Astrocyte (in vitro differentiated cells and primary cell): ENCODE data around the gene ECSIT.

Experiments
- CTCF ChIP-seq: IDR thresholded peaks from 2 replicates; pipeline ENCODE4 v1.5.1; 2011; ENCODE audit warnings: low read depth, mild to moderate bottlenecking, inconsistent platforms, low read length, moderate library complexity; ENCODE audit not compliant: insufficient read depth
- EZH2 ChIP-seq: IDR thresholded peaks from 2 replicates; pipeline ENCODE4 v1.6.1; 2012; ENCODE audit warnings: mild to moderate bottlenecking, low read length, inconsistent platforms; ENCODE audit not compliant: insufficient read depth

DNA sequence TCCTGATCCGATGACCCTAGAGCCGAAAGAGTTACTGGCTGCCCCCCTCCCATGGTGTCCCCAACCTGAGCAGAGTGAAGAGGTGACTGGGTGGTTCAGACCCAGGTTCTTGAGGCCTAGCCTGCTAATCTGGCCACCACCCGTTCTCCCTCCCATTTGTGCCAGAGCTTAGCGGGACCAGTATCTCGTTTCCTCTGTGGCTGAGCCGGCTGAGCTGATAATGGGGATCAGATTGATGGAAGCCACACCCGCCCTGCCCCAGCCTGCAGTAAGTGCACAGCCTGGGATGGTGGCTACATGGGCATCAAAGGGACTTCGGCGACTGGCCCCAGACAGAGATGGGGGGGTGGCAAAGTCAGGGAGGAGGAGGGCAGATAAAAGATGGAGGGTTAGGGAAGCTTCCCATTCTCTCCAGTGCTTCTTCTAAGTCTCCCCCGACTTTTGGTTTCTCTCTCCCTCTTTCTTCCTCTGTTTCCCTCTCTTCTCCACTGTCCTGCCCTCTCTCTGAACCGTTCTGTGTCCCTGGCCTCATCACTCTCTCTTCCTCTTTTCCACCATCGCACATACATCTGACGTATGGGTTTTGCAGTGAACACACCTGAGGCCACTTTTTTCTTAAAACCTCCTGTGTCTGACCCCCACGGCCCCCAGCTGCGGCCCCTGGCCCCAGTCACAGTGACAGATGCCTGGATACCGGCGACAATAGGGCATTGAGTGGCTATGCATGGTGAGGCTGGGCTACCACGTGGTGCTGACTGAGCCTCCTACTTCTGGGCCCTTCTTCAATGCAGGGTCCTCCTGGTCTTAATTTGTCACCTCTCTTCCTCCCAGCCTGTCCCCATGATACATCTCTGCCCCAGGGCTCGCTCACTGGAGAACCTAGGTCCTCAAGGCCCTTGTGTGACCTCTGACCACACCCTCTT is 50.5 kb downstream of the ECSIT start:
- TF ChIP-seq CTCF, result no peak
- no peak for TF ChIP-seq EZH2
